ENCODE measurements around the gene RAB23.

Gene RAB23

GRCh38 chr6:57209030-57209429 lies 13.1 kb downstream of the RAB23 start:
- Histone ChIP-seq H3K36me3 (ENCODE audit: control insufficient read depth in 1 of 2, insufficient read depth in 2 of 2, low read length in 2 of 2) (peaks cover 0 to 11% of the 10 kb centered on the region in 2 donors), H3K9me3 (ENCODE audit: control insufficient read depth in 1 of 2, low read length in 2 of 2) (no peaks in the 10 kb centered on the region), H3K4me3 (ENCODE audit: low read depth in 1 of 2, low read length in 2 of 2) (no peak overlapping the region), H3K27ac (ENCODE audit: low read length) (no peak overlapping the region), H3K27me3 (ENCODE audit: low read depth, low read length) (no peaks in the 10 kb centered on the region), H3K4me1 (ENCODE audit: control insufficient read depth in 1 of 2, insufficient read depth in 2 of 2, low read length in 2 of 2) (peaks cover 0 to 21% of the 10 kb centered on the region in 2 donors)

- no peaks in the 10 kb centered on the region for H3K9me3 ChIP-seq (ENCODE audit: control insufficient read depth in 1 of 2, low read length in 2 of 2)
- H3K27ac ChIP-seq (ENCODE audit: low read length), result no peak overlapping the region
- peaks cover 0 to 11% of the 10 kb centered on the region in 2 donors for H3K36me3 ChIP-seq (ENCODE audit: control insufficient read depth in 1 of 2, insufficient read depth in 2 of 2, low read length in 2 of 2)
- no peak overlapping the region for H3K4me3 ChIP-seq (ENCODE audit: low read depth in 1 of 2, low read length in 2 of 2)
- H3K4me1 ChIP-seq (ENCODE audit: control insufficient read depth in 1 of 2, insufficient read depth in 2 of 2, low read length in 2 of 2), result peaks cover 0 to 17% of the 10 kb centered on the region in 2 donors
- no peaks in the 10 kb centered on the region for H3K27me3 ChIP-seq (ENCODE audit: low read depth, low read length)
These were observed 14.2 kb downstream of the RAB23 start for GRCh38 chr6:57207872-57208271.

- H3K4me3 ChIP-seq (ENCODE audit: low read depth in 1 of 2, low read length in 2 of 2), result no peak overlapping the region
- H3K4me1 ChIP-seq (ENCODE audit: control insufficient read depth in 1 of 2, insufficient read depth in 2 of 2, low read length in 2 of 2), result peaks cover 0 to 17% of the 10 kb centered on the region in 2 donors
- no peaks in the 10 kb centered on the region for H3K9me3 ChIP-seq (ENCODE audit: control insufficient read depth in 1 of 2, low read length in 2 of 2)
- H3K27ac ChIP-seq (ENCODE audit: low read length), result peak overlapping the region; percentile 14
- H3K27me3 ChIP-seq (ENCODE audit: low read depth, low read length), result no peaks in the 10 kb centered on the region
- peaks cover 0 to 11% of the 10 kb centered on the region in 2 donors for H3K36me3 ChIP-seq (ENCODE audit: control insufficient read depth in 1 of 2, insufficient read depth in 2 of 2, low read length in 2 of 2)
These were observed 15.0 kb downstream of the RAB23 start for GRCh38 chr6:57207141-57207540.

GRCh38 chr6:57205550-57206328 lies 16.4 kb downstream of the RAB23 start:
- Histone ChIP-seq H3K9me3 (ENCODE audit: control insufficient read depth in 1 of 2, low read length in 2 of 2) (no peaks in the 10 kb centered on the region), H3K4me1 (ENCODE audit: control insufficient read depth in 1 of 2, insufficient read depth in 2 of 2, low read length in 2 of 2) (peaks cover 0 to 17% of the 10 kb centered on the region in 2 donors), H3K27me3 (ENCODE audit: low read depth, low read length) (no peaks in the 10 kb centered on the region), H3K36me3 (ENCODE audit: control insufficient read depth in 1 of 2, insufficient read depth in 2 of 2, low read length in 2 of 2) (peaks cover 0 to 11% of the 10 kb centered on the region in 2 donors), H3K27ac (ENCODE audit: low read length) (peak overlapping the region; percentile 9), H3K4me3 (ENCODE audit: low read depth in 1 of 2, low read length in 2 of 2) (no peak overlapping the region)

GRCh38 chr6:57201718-57202117 lies 20.4 kb downstream of the RAB23 start:
- Histone ChIP-seq H3K27ac (ENCODE audit: low read length) (no peak overlapping the region), H3K4me1 (ENCODE audit: control insufficient read depth in 1 of 2, insufficient read depth in 2 of 2, low read length in 2 of 2) (peaks cover 0 to 13% of the 10 kb centered on the region in 2 donors), H3K36me3 (ENCODE audit: control insufficient read depth in 1 of 2, insufficient read depth in 2 of 2, low read length in 2 of 2) (peaks cover 0 to 7% of the 10 kb centered on the region in 2 donors), H3K27me3 (ENCODE audit: low read depth, low read length) (no peaks in the 10 kb centered on the region), H3K9me3 (ENCODE audit: control insufficient read depth in 1 of 2, low read length in 2 of 2) (no peaks in the 10 kb centered on the region), H3K4me3 (ENCODE audit: low read depth in 1 of 2, low read length in 2 of 2) (no peak overlapping the region)

GRCh38 chr6:57198926-57199636 lies 23.0 kb downstream of the RAB23 start:
- Histone ChIP-seq H3K9me3 (ENCODE audit: control insufficient read depth in 1 of 2, low read length in 2 of 2) (no peaks in the 10 kb centered on the region), H3K27ac (ENCODE audit: low read length) (no peak overlapping the region), H3K4me1 (ENCODE audit: control insufficient read depth in 1 of 2, insufficient read depth in 2 of 2, low read length in 2 of 2) (peaks cover 0 to 7% of the 10 kb centered on the region in 2 donors), H3K36me3 (ENCODE audit: control insufficient read depth in 1 of 2, insufficient read depth in 2 of 2, low read length in 2 of 2) (no peaks in the 10 kb centered on the region), H3K4me3 (ENCODE audit: low read depth in 1 of 2, low read length in 2 of 2) (no peak overlapping the region), H3K27me3 (ENCODE audit: low read depth, low read length) (no peaks in the 10 kb centered on the region)

- Histone ChIP-seq H3K4me1 (ENCODE audit: control insufficient read depth in 1 of 2, insufficient read depth in 2 of 2, low read length in 2 of 2) (peaks cover 0 to 7% of the 10 kb centered on the region in 2 donors), H3K4me3 (ENCODE audit: low read depth in 1 of 2, low read length in 2 of 2) (no peak overlapping the region), H3K27ac (ENCODE audit: low read length) (no peak overlapping the region), H3K9me3 (ENCODE audit: control insufficient read depth in 1 of 2, low read length in 2 of 2) (no peaks in the 10 kb centered on the region), H3K27me3 (ENCODE audit: low read depth, low read length) (no peaks in the 10 kb centered on the region), H3K36me3 (ENCODE audit: control insufficient read depth in 1 of 2, insufficient read depth in 2 of 2, low read length in 2 of 2) (peaks cover 0 to 15% of the 10 kb centered on the region in 2 donors)
These were observed 26.6 kb downstream of the RAB23 start for GRCh38 chr6:57195457-57195856.

GRCh38 chr6:57193177-57193576 lies 28.9 kb downstream of the RAB23 start:
- Histone ChIP-seq H3K36me3 (ENCODE audit: control insufficient read depth in 1 of 2, insufficient read depth in 2 of 2, low read length in 2 of 2) (peaks cover 0 to 20% of the 10 kb centered on the region in 2 donors), H3K27ac (ENCODE audit: low read length) (peak overlapping the region; percentile 67)

GRCh38 chr6:57190140-57190539 lies 32.0 kb downstream of the RAB23 start:
- Histone ChIP-seq H3K4me3 (ENCODE audit: low read depth in 1 of 2, low read length in 2 of 2) (no peak overlapping the region), H3K27me3 (ENCODE audit: low read depth, low read length) (no peaks in the 10 kb centered on the region), H3K27ac (ENCODE audit: low read length) (no peak overlapping the region), H3K36me3 (ENCODE audit: control insufficient read depth in 1 of 2, insufficient read depth in 2 of 2, low read length in 2 of 2) (peaks cover 5 to 24% of the 10 kb centered on the region in 2 donors), H3K9me3 (ENCODE audit: control insufficient read depth in 1 of 2, low read length in 2 of 2) (no peaks in the 10 kb centered on the region), H3K4me1 (ENCODE audit: control insufficient read depth in 1 of 2, insufficient read depth in 2 of 2, low read length in 2 of 2) (no peaks in the 10 kb centered on the region)

More at GRCh38 chr6:57193177-57193576, 28.9 kb downstream of the RAB23 start:
- H3K27me3 ChIP-seq (ENCODE audit: low read depth, low read length), result no peaks in the 10 kb centered on the region
- H3K9me3 ChIP-seq (ENCODE audit: control insufficient read depth in 1 of 2, low read length in 2 of 2), result no peaks in the 10 kb centered on the region
- H3K4me1 ChIP-seq (ENCODE audit: control insufficient read depth in 1 of 2, insufficient read depth in 2 of 2, low read length in 2 of 2), result no peaks in the 10 kb centered on the region
- H3K4me3 ChIP-seq (ENCODE audit: low read depth in 1 of 2, low read length in 2 of 2), result no peak overlapping the region

- Histone ChIP-seq H3K27me3 (ENCODE audit: low read depth, low read length) (no peaks in the 10 kb centered on the region), H3K4me1 (ENCODE audit: control insufficient read depth in 1 of 2, insufficient read depth in 2 of 2, low read length in 2 of 2) (peaks cover 0 to 22% of the 10 kb centered on the region in 2 donors), H3K36me3 (ENCODE audit: control insufficient read depth in 1 of 2, insufficient read depth in 2 of 2, low read length in 2 of 2) (peaks cover 23 to 28% of the 10 kb centered on the region in 2 donors), H3K4me3 (ENCODE audit: low read depth in 1 of 2, low read length in 2 of 2) (no peak overlapping the region), H3K9me3 (ENCODE audit: control insufficient read depth in 1 of 2, low read length in 2 of 2) (no peaks in the 10 kb centered on the region), H3K27ac (ENCODE audit: low read length) (no peak overlapping the region)
These were observed 38.8 kb downstream of the RAB23 start for GRCh38 chr6:57183336-57183735.

- Histone ChIP-seq H3K27me3 (ENCODE audit: low read depth, low read length) (no peaks in the 10 kb centered on the region), H3K27ac (ENCODE audit: low read length) (peak overlapping the region; percentile 17), H3K36me3 (ENCODE audit: control insufficient read depth in 1 of 2, insufficient read depth in 2 of 2, low read length in 2 of 2) (peaks cover 23 to 28% of the 10 kb centered on the region in 2 donors), H3K4me3 (ENCODE audit: low read depth in 1 of 2, low read length in 2 of 2) (no peak overlapping the region), H3K9me3 (ENCODE audit: control insufficient read depth in 1 of 2, low read length in 2 of 2) (no peaks in the 10 kb centered on the region), H3K4me1 (ENCODE audit: control insufficient read depth in 1 of 2, insufficient read depth in 2 of 2, low read length in 2 of 2) (peaks cover 0 to 29% of the 10 kb centered on the region in 2 donors)
These were observed 40.1 kb downstream of the RAB23 start for GRCh38 chr6:57182017-57182432.
